Measurements from ENCODE around the gene CYP27C1. TPM values are rescaled to one million over a fixed set of nuclear protein-coding genes. Genes with fewer than 3 reads are reported as not detected.

CYP27C1 gene
- total RNA-seq, 2 experiments from 2014 or later: not detected

- Histone ChIP-seq H3K27ac (ENCODE audit: low read depth in 1 of 2, low read length in 2 of 2) (no peak overlapping the region), H3K36me3 (ENCODE audit: insufficient read depth, low read length) (no peaks in the 10 kb centered on the region), H3K4me3 (ENCODE audit: low read length) (no peak overlapping the region), H3K27me3 (ENCODE audit: control insufficient read depth in 1 of 2, insufficient read depth in 2 of 2, low read length in 2 of 2) (no peaks in the 10 kb centered on the region), H3K9me3 (ENCODE audit: control insufficient read depth in 1 of 2, insufficient read depth in 1 of 2, low read length in 2 of 2) (no peaks in the 10 kb centered on the region), H3K4me1 (ENCODE audit: insufficient read depth, low read length) (no peaks in the 10 kb centered on the region)
- intact Hi-C loops (cut with DNase I, micrococcal nuclease): loop anchor here in 1 of 2 experiments (5.0 kb wide), 1 partner anchor 107 kb away; no protein-coding TSS in a partner anchor
- Mint-ChIP-seq H3K4me1 (ENCODE audit: low read depth) (no peaks in the 10 kb centered on the region), H3K27me3 (no peaks in the 10 kb centered on the region), H3K27ac (no peak overlapping the region), H3K36me3 (ENCODE audit: low read depth) (no peaks in the 10 kb centered on the region), H3K9me3 (no peaks in the 10 kb centered on the region), H3K4me3 (no peak overlapping the region)
- POLR2A ChIA-PET: no interaction called here
- CTCF ChIA-PET: no interaction called here
- peak in 1 of 14 experiments; percentile 16 for DNase-seq
- no peak for TF ChIP-seq CTCF (IDR thresholded peaks at IDR 0.05)
- no peak for ATAC-seq (ENCODE audit: poor library complexity)
These were observed 46.0 kb downstream of the CYP27C1 start for GRCh38 chr2:127174136-127174535.

GRCh38 chr2:127173057-127173456 is 47.0 kb downstream of the CYP27C1 start:
- Mint-ChIP-seq H3K9me3 (no peaks in the 10 kb centered on the region), H3K4me1 (ENCODE audit: low read depth) (no peaks in the 10 kb centered on the region), H3K27ac (no peak overlapping the region), H3K4me3 (no peak overlapping the region), H3K27me3 (no peaks in the 10 kb centered on the region), H3K36me3 (ENCODE audit: low read depth) (no peaks in the 10 kb centered on the region)
- CTCF ChIA-PET: no interaction called here
- Histone ChIP-seq H3K4me3 (ENCODE audit: low read length) (no peak overlapping the region), H3K36me3 (ENCODE audit: insufficient read depth, low read length) (no peaks in the 10 kb centered on the region), H3K27me3 (ENCODE audit: control insufficient read depth in 1 of 2, insufficient read depth in 2 of 2, low read length in 2 of 2) (no peaks in the 10 kb centered on the region), H3K27ac (ENCODE audit: low read depth in 1 of 2, low read length in 2 of 2) (no peak overlapping the region), H3K9me3 (ENCODE audit: control insufficient read depth in 1 of 2, insufficient read depth in 1 of 2, low read length in 2 of 2) (no peaks in the 10 kb centered on the region), H3K4me1 (ENCODE audit: insufficient read depth, low read length) (no peaks in the 10 kb centered on the region)
- TF ChIP-seq CTCF (IDR thresholded peaks at IDR 0.05): no peak
- no peak for DNase-seq
- intact Hi-C loops (cut with DNase I, micrococcal nuclease): loop anchor here in 1 of 2 experiments (5.0 kb wide), 1 partner anchor 106 kb away; no protein-coding TSS in a partner anchor
- no peak for ATAC-seq (ENCODE audit: poor library complexity)
- POLR2A ChIA-PET: no interaction called here

GRCh38 chr2:127172306-127172705 is 47.8 kb downstream of the CYP27C1 start:
- H3K27me3 ChIP-seq (ENCODE audit: control insufficient read depth in 1 of 2, insufficient read depth in 2 of 2, low read length in 2 of 2): no peaks in the 10 kb centered on the region
- Mint-ChIP-seq H3K4me1 (ENCODE audit: low read depth) (no peaks in the 10 kb centered on the region), H3K36me3 (ENCODE audit: low read depth) (no peaks in the 10 kb centered on the region), H3K9me3 (no peaks in the 10 kb centered on the region), H3K27ac (no peak overlapping the region), H3K4me3 (no peak overlapping the region), H3K27me3 (no peaks in the 10 kb centered on the region)
- POLR2A ChIA-PET: no interaction called here
- H3K9me3 ChIP-seq (ENCODE audit: control insufficient read depth in 1 of 2, insufficient read depth in 1 of 2, low read length in 2 of 2): no peaks in the 10 kb centered on the region
- CTCF ChIA-PET: no interaction called here
- DNase-seq: no peak
- intact Hi-C loops (cut with DNase I, micrococcal nuclease): loop anchor here in 1 of 2 experiments (5.0 kb wide), 1 partner anchor 105 kb away; no protein-coding TSS in a partner anchor
- H3K36me3 ChIP-seq (ENCODE audit: insufficient read depth, low read length): no peaks in the 10 kb centered on the region
- no peaks in the 10 kb centered on the region for H3K4me1 ChIP-seq (ENCODE audit: insufficient read depth, low read length)
- H3K27ac ChIP-seq (ENCODE audit: low read depth in 1 of 2, low read length in 2 of 2): no peak overlapping the region
- TF ChIP-seq CTCF (IDR thresholded peaks at IDR 0.05): no peak
- H3K4me3 ChIP-seq (ENCODE audit: low read length): no peak overlapping the region
- ATAC-seq (ENCODE audit: poor library complexity): no peak

All from CD4-positive, alpha-beta T cell (primary cell).